ENCODE measurements around the gene LBX2.

DNA sequence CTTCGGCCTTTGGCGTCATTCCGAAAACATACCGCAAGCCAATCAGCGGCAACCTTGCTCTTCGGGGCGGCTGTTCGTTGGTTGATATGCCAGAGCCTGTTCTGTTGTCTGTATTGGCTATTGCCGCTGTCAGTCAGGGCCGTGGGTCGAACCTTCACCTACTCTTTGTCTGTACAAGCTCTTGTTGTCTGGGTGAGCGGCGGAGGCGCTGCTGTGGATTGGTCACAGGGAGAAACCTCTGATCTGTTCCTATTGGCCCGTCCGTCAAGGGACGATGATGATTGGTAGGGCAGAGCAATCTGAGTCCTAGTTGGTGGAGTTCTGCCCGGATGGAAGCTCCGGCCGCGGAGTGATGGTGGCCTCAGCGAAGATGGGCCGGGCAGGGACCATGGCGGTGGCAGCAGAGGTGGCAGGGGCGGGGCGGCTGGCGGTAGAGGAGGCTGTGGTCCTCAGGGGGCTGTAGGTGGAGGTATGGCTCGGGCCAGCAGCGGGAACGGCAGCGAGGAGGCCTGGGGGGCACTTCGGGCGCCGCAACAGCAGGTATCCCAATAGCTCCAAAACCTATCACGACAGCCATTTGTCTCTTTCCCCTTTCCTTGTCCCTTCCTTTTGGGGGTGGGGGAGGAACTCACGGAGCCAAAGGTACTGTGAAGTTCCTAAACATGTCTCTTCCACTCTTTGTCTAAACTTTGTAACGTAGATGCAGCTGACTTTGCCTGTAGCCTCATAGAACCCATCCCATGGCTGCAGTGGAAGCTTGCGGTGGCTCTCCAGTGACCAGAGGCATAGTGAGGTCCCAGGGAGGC lies 41.1 kb downstream of the LBX2 start, which contains the start of gene WBP1:
- TF ChIP-seq POLR2AphosphoS5 (IDR thresholded peaks at IDR 0.05): peak; percentile 87 to 92
- TF ChIP-seq, protein P1, sequence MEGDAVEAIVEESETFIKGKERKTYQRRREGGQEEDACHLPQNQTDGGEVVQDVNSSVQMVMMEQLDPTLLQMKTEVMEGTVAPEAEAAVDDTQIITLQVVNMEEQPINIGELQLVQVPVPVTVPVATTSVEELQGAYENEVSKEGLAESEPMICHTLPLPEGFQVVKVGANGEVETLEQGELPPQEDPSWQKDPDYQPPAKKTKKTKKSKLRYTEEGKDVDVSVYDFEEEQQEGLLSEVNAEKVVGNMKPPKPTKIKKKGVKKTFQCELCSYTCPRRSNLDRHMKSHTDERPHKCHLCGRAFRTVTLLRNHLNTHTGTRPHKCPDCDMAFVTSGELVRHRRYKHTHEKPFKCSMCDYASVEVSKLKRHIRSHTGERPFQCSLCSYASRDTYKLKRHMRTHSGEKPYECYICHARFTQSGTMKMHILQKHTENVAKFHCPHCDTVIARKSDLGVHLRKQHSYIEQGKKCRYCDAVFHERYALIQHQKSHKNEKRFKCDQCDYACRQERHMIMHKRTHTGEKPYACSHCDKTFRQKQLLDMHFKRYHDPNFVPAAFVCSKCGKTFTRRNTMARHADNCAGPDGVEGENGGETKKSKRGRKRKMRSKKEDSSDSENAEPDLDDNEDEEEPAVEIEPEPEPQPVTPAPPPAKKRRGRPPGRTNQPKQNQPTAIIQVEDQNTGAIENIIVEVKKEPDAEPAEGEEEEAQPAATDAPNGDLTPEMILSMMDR (IDR thresholded peaks at IDR 0.05): peak in 1 of 3 experiments; percentile 42

Measured in esophagus muscularis mucosa (tissue), 3 donors.